GM23338 (cell line): ENCODE data around the gene PLPPR5. TPM values are rescaled to one million over a fixed set of nuclear protein-coding genes. Genes with fewer than 3 reads are reported as not detected.

Experiments used
- ATAC-seq: fragments of 200-7000 bp; cut with Tn5 transposase; 3 replicates; pipeline ENCODE4 v1.9.1; 2020
- DNase-seq: peaks from one replicate; pipeline ENCODE4 v3.0.0-alpha.2; 2015; ENCODE audit warnings: low spot score
- H2AFZ ChIP-seq: fragments of 200-600 bp; sonication (generic); 2 replicates; pipeline ENCODE4 v1.8.0; 2016; ENCODE audit warnings: antibody characterized with exemption, mild to moderate bottlenecking, moderate library complexity
- H3F3A ChIP-seq: fragments of 200-600 bp; sonication (generic); replicated peaks from 2 replicates; pipeline ENCODE4 v1.8.0; 2017; ENCODE audit warnings: antibody characterized with exemption, mixed run types, low read depth
- H3K27ac ChIP-seq: fragments of 200-600 bp; sonication (generic); 2 replicates; pipeline ENCODE4 v1.6.1; 2016; ENCODE audit warnings: low read depth
- H3K27me3 ChIP-seq: fragments of 200-600 bp; sonication (generic); 2 replicates; pipeline ENCODE4 v1.8.0; 2016; ENCODE audit warnings: mild to moderate bottlenecking, mixed run types, moderate library complexity; ENCODE audit not compliant: insufficient read depth
- H3K36me3 ChIP-seq: fragments of 200-600 bp; sonication (generic); 2 replicates; pipeline ENCODE4 v1.8.0; 2016; ENCODE audit warnings: mild to moderate bottlenecking; ENCODE audit not compliant: insufficient read depth
- H3K4me1 ChIP-seq: fragments of 200-600 bp; sonication (generic); 2 replicates; pipeline ENCODE4 v1.8.0; 2016; ENCODE audit warnings: mild to moderate bottlenecking, moderate library complexity; ENCODE audit not compliant: insufficient read depth
- H3K4me2 ChIP-seq: fragments of 200-600 bp; sonication (generic); 2 replicates; pipeline ENCODE4 v1.7.1; 2017; ENCODE audit warnings: mixed run types
- H3K4me3 ChIP-seq: fragments of 200-600 bp; sonication (generic); 2 replicates; pipeline ENCODE4 v1.6.1; 2016; ENCODE audit warnings: mixed run types
- H3K79me2 ChIP-seq: fragments of 200-600 bp; sonication (generic); replicated peaks from 2 replicates; pipeline ENCODE4 v1.8.0; 2017; ENCODE audit warnings: mild to moderate bottlenecking; ENCODE audit not compliant: insufficient read depth
- H3K9me2 ChIP-seq: fragments of 200-600 bp; sonication (generic); 2 replicates; pipeline ENCODE4 v1.8.0; 2017; ENCODE audit not compliant: insufficient read depth
- H4K20me1 ChIP-seq: fragments of 200-600 bp; sonication (generic); replicated peaks from 2 replicates; pipeline ENCODE4 v1.8.0; 2017; ENCODE audit warnings: mild to moderate bottlenecking; ENCODE audit not compliant: insufficient read depth
- H3K27ac Mint-ChIP-seq: 2 replicates; pipeline ENCODE4 v1.8.0; 2020; ENCODE audit warnings: inconsistent platforms, mild to moderate bottlenecking, moderate library complexity, mixed read lengths
- H3K27me3 Mint-ChIP-seq: 3 replicates; pipeline ENCODE4 v1.8.0; 2022; ENCODE audit warnings: low read depth, mild to moderate bottlenecking, moderate library complexity, mixed read lengths, inconsistent platforms; ENCODE audit not compliant: insufficient read depth, poor library complexity
- H3K36me3 Mint-ChIP-seq: 3 replicates; pipeline ENCODE4 v1.8.0; 2021; ENCODE audit warnings: low read depth, mild to moderate bottlenecking, inconsistent platforms, moderate library complexity, mixed read lengths
- H3K4me1 Mint-ChIP-seq: 3 replicates; pipeline ENCODE4 v1.8.0; 2020; ENCODE audit warnings: mild to moderate bottlenecking, inconsistent platforms, mixed read lengths
- H3K4me3 Mint-ChIP-seq: 3 replicates; pipeline ENCODE4 v1.8.0; 2021; ENCODE audit warnings: moderate library complexity, mild to moderate bottlenecking, inconsistent platforms, mixed read lengths
- H3K9me3 Mint-ChIP-seq: 3 replicates; pipeline ENCODE4 v1.8.0; 2020; ENCODE audit warnings: moderate library complexity, mild to moderate bottlenecking, inconsistent platforms, mixed read lengths
- CREB1 ChIP-seq: fragments of 250-450 bp; sonication (Bioruptor Pico); IDR thresholded peaks from 2 replicates; pipeline ENCODE4 v1.5.0; 2020; ENCODE audit warnings: low read depth, mild to moderate bottlenecking, moderate library complexity
- CTCF ChIP-seq, 2 experiments: fragments of 200-600 bp in 1 of 2; sonication (generic) in 1 of 2; conservative IDR thresholded peaks; 2 replicates each; pipeline versions ENCODE4 v1.5.1 to v1.6.1; 2016 to 2017; ENCODE audit warnings: antibody characterized with exemption in 2 of 2, low read depth in 2 of 2, mild to moderate bottlenecking in 2 of 2, moderate library complexity in 1 of 2
- EZH2phosphoT487 ChIP-seq: fragments of 200-600 bp; sonication (generic); IDR thresholded peaks from one replicate; pipeline ENCODE4 v1.8.1; 2018; ENCODE audit warnings: antibody characterized with exemption; ENCODE audit not compliant: unreplicated experiment
- JUNB ChIP-seq: IDR thresholded peaks from one replicate; pipeline ENCODE4 v1.6.1; 2016; ENCODE audit warnings: antibody characterized with exemption; ENCODE audit not compliant: unreplicated experiment
- STAT1 ChIP-seq: IDR thresholded peaks from one replicate; pipeline ENCODE4 v1.6.1; 2016; ENCODE audit warnings: antibody characterized with exemption; ENCODE audit not compliant: unreplicated experiment
- ZNF114 ChIP-seq: fragments of 250-450 bp; sonication (Bioruptor Pico); IDR thresholded peaks from 2 replicates; pipeline ENCODE4 v1.5.0; 2020; ENCODE audit warnings: mild to moderate bottlenecking, moderate library complexity
- ZNF331 ChIP-seq: fragments of 250-450 bp; sonication (Bioruptor Pico); IDR thresholded peaks from 2 replicates; pipeline ENCODE4 v1.5.0; 2020; ENCODE audit warnings: low read depth, mild to moderate bottlenecking, moderate library complexity
- ZNF462 ChIP-seq: fragments of 250-450 bp; sonication (Bioruptor Pico); IDR thresholded peaks from 2 replicates; pipeline ENCODE4 v1.5.0; 2020; ENCODE audit warnings: mild to moderate bottlenecking, moderate library complexity
- long read RNA-seq: library from polyadenylated mRNA; unstranded; transcript quantifications from one replicate; pipeline ENCODE4 v2.0.0, GENCODE V29; 2020; ENCODE audit not compliant: unreplicated experiment
- polyA plus RNA-seq: library from polyadenylated mRNA; unstranded; fragments of >200 nt; fragmentation: Nextera tagmentation; extraction: Ambion mirVana; gene quantifications from 2 replicates; pipeline ENCODE4 v1.2.1, GENCODE V29; 2016
- total RNA-seq: library from RNA; depleted of rRNA; stranded (reverse); fragments of >200 nt; shearing (Covaris generic); gene quantifications from 2 replicates; pipeline ENCODE4 v1.2.3, GENCODE V29; 2014; rRNA removed

PLPPR5 gene
- 4.2 and 4.7 TPM in 2 replicates for total RNA-seq
- polyA plus RNA-seq: 3.2 and 4.3 TPM in 2 replicates
- long read RNA-seq, full-length matches to known transcripts: 1 of 1 reads
- long read RNA-seq, partial matches to known transcripts: 0 of 1 reads
- long read RNA-seq, other reads (novel, unspliced or antisense): 0 of 1 reads

GRCh38 chr1:99004861-99005442 is at the start of gene PLPPR5:
PLPPR5 (minus strand) TSS chr1:99004861; CDS start chr1:99004671, 190 bp downstream.
- peak within 1 kb of the TSS; percentile 94 for H3K4me3 ChIP-seq
- DNase-seq: peak; percentile 80
- no peaks in the 10 kb centered on the region for H3F3A ChIP-seq
- H3K79me2 ChIP-seq: no peaks in the 10 kb centered on the region
- H3K9me2 ChIP-seq: no peaks in the 10 kb centered on the region
- H3K27me3 Mint-ChIP-seq: peaks cover 9% of the 10 kb centered on the region
- peak within 1 kb of the TSS; percentile 95 for H3K4me2 ChIP-seq
- no peaks in the 10 kb centered on the region for H4K20me1 ChIP-seq
- H3K36me3 Mint-ChIP-seq: no peaks in the 10 kb centered on the region
- H3K27me3 ChIP-seq: peaks cover 33% of the 10 kb centered on the region
- H3K9me3 Mint-ChIP-seq: no peaks in the 10 kb centered on the region; the same call in 2 of the 3 replicates
- no peak within 1 kb of the TSS for H3K27ac ChIP-seq
- H2AFZ ChIP-seq: peak within 1 kb of the TSS; percentile 97
- ATAC-seq: peak; percentile 78
- H3K4me1 ChIP-seq: peaks cover 12% of the 10 kb centered on the region
- peaks cover 9% of the 10 kb centered on the region; the same call in 2 of the 3 replicates for H3K4me1 Mint-ChIP-seq
- H3K27ac Mint-ChIP-seq: no peak within 1 kb of the TSS
- peak in 1 of 2 experiments; percentile 27; a peak in 1 of 4 replicates for TF ChIP-seq CTCF (conservative IDR thresholded peaks at IDR 0.05; ENCODE audit: low read depth in 2 of 2)
- TF ChIP-seq CREB1 (CRISPR knock-in tag): no peak
- peak within 1 kb of the TSS; percentile 91 for H3K4me3 Mint-ChIP-seq
- no peaks in the 10 kb centered on the region for H3K36me3 ChIP-seq

DNA sequence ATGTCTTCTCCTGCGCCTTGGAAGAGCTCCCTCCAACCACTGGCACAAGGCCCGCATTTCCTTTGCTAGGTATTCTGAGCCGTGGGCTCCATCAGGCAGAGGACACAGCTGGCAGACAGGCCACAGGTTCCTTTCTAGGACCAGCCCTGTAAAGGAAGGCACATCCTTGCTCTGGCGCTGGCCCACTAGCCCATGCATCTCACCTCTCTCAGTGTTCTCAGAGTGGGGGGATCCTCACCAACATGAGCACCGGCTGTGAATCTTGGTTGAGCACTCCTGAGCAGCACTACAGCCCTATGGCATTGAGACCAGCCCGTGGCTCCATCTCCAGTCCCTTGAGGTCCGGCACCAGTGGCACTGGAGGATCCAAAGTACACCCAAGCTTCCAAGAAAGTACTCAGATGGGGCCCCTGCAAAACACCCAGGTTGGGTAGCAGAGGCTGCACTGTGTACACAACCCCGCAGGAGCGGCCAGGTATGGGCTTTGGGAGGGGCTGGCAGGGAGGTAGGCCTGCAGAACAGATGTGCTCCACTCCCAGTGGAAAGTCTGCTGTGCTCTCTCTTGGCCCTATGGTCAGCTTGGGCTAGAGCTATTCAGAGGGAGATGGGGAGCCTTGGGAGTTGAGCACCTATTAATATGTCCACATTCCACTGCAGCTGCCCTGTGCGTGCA is 47.1 kb upstream of the PLPPR5 start:
- Histone ChIP-seq H3K4me2 (no peak overlapping the region), H3K27me3 (no peaks in the 10 kb centered on the region), H4K20me1 (no peaks in the 10 kb centered on the region), H3K79me2 (no peaks in the 10 kb centered on the region), H3K4me1 (no peaks in the 10 kb centered on the region), H3K9me2 (no peaks in the 10 kb centered on the region), H3F3A (no peaks in the 10 kb centered on the region), H3K4me3 (no peak overlapping the region), H3K36me3 (no peaks in the 10 kb centered on the region), H3K27ac (no peak overlapping the region), H2AFZ (no peak overlapping the region)
- Mint-ChIP-seq H3K36me3 (no peaks in the 10 kb centered on the region), H3K9me3 (no peaks in the 10 kb centered on the region), H3K27me3 (peaks cover 4% of the 10 kb centered on the region), H3K27ac (no peak overlapping the region), H3K4me3 (no peak overlapping the region), H3K4me1 (no peaks in the 10 kb centered on the region)
- no peak for ATAC-seq
- DNase-seq: no peak
- no peak for TF ChIP-seq JUNB
- no peak for TF ChIP-seq ZNF331
- no peak for TF ChIP-seq STAT1
- TF ChIP-seq ZNF462 (CRISPR knock-in tag): no peak
- no peak for TF ChIP-seq CREB1 (CRISPR knock-in tag)
- no peak for TF ChIP-seq ZNF114
- TF ChIP-seq EZH2phosphoT487: no peak
- TF ChIP-seq CTCF (conservative IDR thresholded peaks at IDR 0.05; ENCODE audit: low read depth in 2 of 2): no peak
